Measurements from ENCODE around the gene AK5. TPM values are rescaled to one million over a fixed set of nuclear protein-coding genes. Genes with fewer than 3 reads are reported as not detected.

The AK5 gene
- total and polyA plus RNA-seq, 2 of the 4 experiments (the other 2 are of a cell fraction) = 22.5 to 25.8 TPM

- dilution Hi-C loops (cut with HindIII; ENCODE audit: low sequenced_read_pairs, unreplicated experiment) (no loop called here), in situ Hi-C loops (cut with MboI; ENCODE audit: low sequenced_read_pairs) (loop anchor here (25.0 kb wide), 1 partner anchor 527 kb away; no protein-coding TSS in a partner anchor), intact Hi-C loops (cut with micrococcal nuclease) (loop anchor here (5.0 kb wide), 1 partner anchor 82 kb away; no protein-coding TSS in a partner anchor)
- POLR2A ChIA-PET (ENCODE audit: unreplicated experiment) = no interaction called here
- Histone ChIP-seq H3K4ac (ENCODE audit: low read depth, low read length) (no peak overlapping the region), H2BK5ac (ENCODE audit: low read depth, low read length, poor library complexity, severe bottlenecking) (no peak overlapping the region), H2BK15ac (ENCODE audit: low read depth, low read length) (no peak overlapping the region), H2AK5ac (ENCODE audit: low read depth, low read length) (no peak overlapping the region), H3K4me3 (ENCODE audit: insufficient read depth, low read depth, low read length) (no peak overlapping the region), H4K20me1 (ENCODE audit: insufficient read depth, low read length) (no peaks in the 10 kb centered on the region), H2BK20ac (ENCODE audit: low read depth, low read length) (no peak overlapping the region), H3K4me2 (ENCODE audit: low read depth, low read length) (no peak overlapping the region), H3K4me1 (ENCODE audit: control insufficient read depth, insufficient read depth, low read length) (no peaks in the 10 kb centered on the region), H3K79me1 (ENCODE audit: low read depth in 1 of 2, low read length in 2 of 2) (peaks cover 13 to 38% of the 10 kb centered on the region in 2 experiments; a peak in 3 of 4 replicates), H4K5ac (ENCODE audit: low read depth, low read length) (no peak overlapping the region), H2AFZ (replicated peaks; ENCODE audit: low read length, poor library complexity) (no peak overlapping the region), H3K14ac (replicated peaks; ENCODE audit: low read depth, low read length) (no peak overlapping the region), H3K27me3 (ENCODE audit: control insufficient read depth, insufficient read depth, low read length) (no peaks in the 10 kb centered on the region), H3K56ac (ENCODE audit: extremely low read depth, insufficient read depth, low read length) (no peak overlapping the region), H2BK120ac (ENCODE audit: low read depth, low read length) (no peak overlapping the region), H4K8ac (ENCODE audit: low read depth in 2 of 2, low read length in 2 of 2) (no peak overlapping the region), H3K36me3 (ENCODE audit: control insufficient read depth, insufficient read depth, low read length) (peaks cover 16% of the 10 kb centered on the region), H3K27ac (ENCODE audit: insufficient read depth, low read length) (no peak overlapping the region), H2AK9ac (replicated peaks; ENCODE audit: low read depth, low read length, poor library complexity) (no peak overlapping the region), H4K91ac (ENCODE audit: insufficient read depth, low read depth, low read length) (no peak overlapping the region), H3K18ac (ENCODE audit: low read depth, low read length) (no peak overlapping the region), H3K9ac (ENCODE audit: low read depth, low read length) (no peak overlapping the region), H3K9me1 (ENCODE audit: insufficient read depth, low read length) (no peaks in the 10 kb centered on the region), H3K23ac (ENCODE audit: low read depth, low read length) (no peak overlapping the region), H3K9me3 (ENCODE audit: control insufficient read depth, insufficient read depth, low read length) (no peaks in the 10 kb centered on the region)
- no peak for DNase-seq
- BruUV-seq (replicated peaks) = no TSS peak
- TF ChIP-seq CHD1 (IDR thresholded peaks at IDR 0.05; ENCODE audit: low read depth, low read length) = no peak
- no peak for TF ChIP-seq SMC3 (IDR thresholded peaks at IDR 0.05; ENCODE audit: low read depth, low read length)
- no peak for TF ChIP-seq FOS (IDR thresholded peaks at IDR 0.05; ENCODE audit: low read depth, low read length)
- TF ChIP-seq RCOR1 (IDR thresholded peaks at IDR 0.05; ENCODE audit: insufficient replicate concordance, low read length) = no peak
- no peak for TF ChIP-seq POLR2A (IDR thresholded peaks at IDR 0.05; ENCODE audit: low read depth, low read length)
- TF ChIP-seq RFX5 (IDR thresholded peaks at IDR 0.05; ENCODE audit: low read depth, low read length) = no peak
- no peak for TF ChIP-seq MAFK (IDR thresholded peaks at IDR 0.05; ENCODE audit: low read depth, low read length)
- no peak for TF ChIP-seq NFE2L2 (IDR thresholded peaks at IDR 0.05; ENCODE audit: low read depth, low read length)
- TF ChIP-seq ELK1 (IDR thresholded peaks at IDR 0.05; ENCODE audit: borderline replicate concordance, low read depth, low read length) = no peak
- TF ChIP-seq MXI1 (IDR thresholded peaks at IDR 0.05; ENCODE audit: borderline replicate concordance, low read depth, low read length) = no peak
- no peak for TF ChIP-seq CTCF (conservative IDR thresholded peaks at IDR 0.05; ENCODE audit: low read depth, low read length)
- TF ChIP-seq RAD21 (IDR thresholded peaks at IDR 0.05; ENCODE audit: low read length) = no peak
- CTCF ChIA-PET = no interaction called here
- ATAC-seq (ENCODE audit: low read depth) = no peak
- WGBS, 2 experiments (ENCODE audit: extremely low coverage in 2 of 2, insufficient read length in 1 of 2) = no CpG with 5 or more reads among the region's 2 CpGs
Measured at GRCh38 chr1:77584884-77585283, 303.1 kb downstream of the AK5 start.
